Measurements from ENCODE around the gene MARCKS. TPM values are rescaled to one million over a fixed set of nuclear protein-coding genes. Genes with fewer than 3 reads are reported as not detected.

Gene MARCKS
- total RNA-seq, 1 experiment from 2014 or later, result 168 TPM

- no peak for DNase-seq (ENCODE audit: low read depth)
These were observed 3.9 kb upstream of the MARCKS start for GRCh38 chr6:113853252-113853651.

GRCh38 chr6:113854531-113855499, 2.3 kb upstream of the MARCKS start:
- DNase-seq (ENCODE audit: low read depth), result peak; percentile 93

DNA sequence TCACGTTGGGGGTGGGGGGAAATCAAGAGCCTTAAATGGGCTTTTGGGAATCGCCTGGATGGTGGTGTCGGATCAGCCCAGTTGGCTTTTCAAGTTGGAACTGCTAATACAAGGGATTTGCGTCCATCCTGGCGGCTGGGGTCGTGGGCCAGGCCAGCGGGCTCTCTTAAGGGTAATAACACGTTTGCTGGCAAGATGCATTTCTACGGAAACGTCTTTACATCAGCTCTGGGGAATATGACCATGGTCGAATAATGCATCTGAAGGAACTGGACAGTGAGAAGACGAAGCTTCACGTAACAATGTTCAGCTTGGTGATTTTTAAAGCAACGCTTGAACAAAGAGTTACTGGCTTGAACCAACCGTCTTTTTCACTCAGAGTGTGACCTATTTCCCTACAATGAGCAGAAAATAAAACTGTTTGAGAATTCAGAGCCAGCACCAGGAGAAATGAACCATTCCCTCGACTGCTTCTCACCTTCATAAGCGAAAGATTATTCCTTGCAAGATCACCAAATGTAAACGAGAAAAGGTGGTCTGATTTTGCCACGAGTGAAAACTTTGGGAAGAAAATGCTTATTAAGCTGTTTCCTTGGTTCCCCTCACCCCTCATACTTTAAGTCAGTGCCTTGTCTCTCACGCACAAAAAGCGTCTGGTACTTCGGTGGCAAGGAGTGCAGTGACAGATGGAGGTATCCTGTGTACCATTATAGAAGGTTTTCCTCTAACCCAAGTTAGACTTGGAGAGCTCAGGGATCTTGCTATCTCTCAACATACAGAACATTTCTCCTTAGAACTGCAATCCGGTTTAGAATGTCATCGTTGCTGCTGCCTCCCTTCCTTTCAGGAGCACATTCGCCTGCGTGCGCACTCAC, 1.4 kb upstream of the MARCKS start:
- peak; percentile 57 for DNase-seq (ENCODE audit: low read depth)

- DNase-seq (ENCODE audit: low read depth), result no peak
These were observed 845 bp upstream of the MARCKS start for GRCh38 chr6:113856375-113856624.

- DNase-seq (ENCODE audit: low read depth), result peak; percentile 47
These were observed 673 bp downstream of the MARCKS start for GRCh38 chr6:113857556-113858479.

DNA sequence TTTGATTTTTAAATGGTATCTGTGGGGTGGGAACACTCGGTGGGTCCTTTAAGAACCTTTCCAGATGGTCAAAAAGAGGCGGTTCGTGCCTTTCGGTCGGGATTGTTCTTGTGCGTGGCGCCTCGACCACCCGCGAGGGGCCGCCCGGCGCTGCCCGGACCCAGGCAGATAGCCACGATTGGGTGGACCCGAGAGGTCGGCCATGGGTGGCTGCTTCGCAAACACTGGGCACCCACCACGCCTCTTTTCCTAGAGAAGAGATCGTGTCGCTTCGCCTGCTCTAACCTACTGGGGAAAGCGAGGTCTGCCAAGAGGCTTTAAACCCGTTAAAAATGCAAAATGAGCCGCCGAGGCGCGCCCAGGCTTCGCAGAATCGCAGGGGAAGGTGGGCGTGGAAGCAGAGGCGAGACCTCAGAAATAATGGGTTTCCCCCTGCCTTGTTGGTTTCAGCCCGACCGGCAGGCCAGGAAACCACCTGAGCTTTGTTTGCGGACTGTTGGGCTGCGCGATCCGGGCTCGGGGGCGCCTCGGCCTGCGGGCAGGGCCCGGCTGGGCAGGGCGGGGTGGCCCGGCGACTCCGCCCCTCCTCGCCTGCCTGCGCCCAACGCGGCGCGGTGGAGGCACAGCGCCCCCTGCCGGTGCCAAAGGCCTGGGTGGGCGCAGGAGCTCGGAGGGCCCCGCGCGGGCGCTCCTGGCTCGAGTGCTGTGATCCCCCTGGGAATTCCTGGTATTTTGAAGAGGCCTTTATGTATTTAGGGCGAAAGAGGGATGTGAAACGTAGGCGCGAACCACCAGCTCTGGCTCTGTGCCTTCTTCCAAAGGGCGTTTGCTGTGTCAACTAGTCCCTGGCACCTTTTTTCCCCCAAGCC, 1.6 kb downstream of the MARCKS start:
- peak; percentile 91 for DNase-seq (ENCODE audit: low read depth)

DNA sequence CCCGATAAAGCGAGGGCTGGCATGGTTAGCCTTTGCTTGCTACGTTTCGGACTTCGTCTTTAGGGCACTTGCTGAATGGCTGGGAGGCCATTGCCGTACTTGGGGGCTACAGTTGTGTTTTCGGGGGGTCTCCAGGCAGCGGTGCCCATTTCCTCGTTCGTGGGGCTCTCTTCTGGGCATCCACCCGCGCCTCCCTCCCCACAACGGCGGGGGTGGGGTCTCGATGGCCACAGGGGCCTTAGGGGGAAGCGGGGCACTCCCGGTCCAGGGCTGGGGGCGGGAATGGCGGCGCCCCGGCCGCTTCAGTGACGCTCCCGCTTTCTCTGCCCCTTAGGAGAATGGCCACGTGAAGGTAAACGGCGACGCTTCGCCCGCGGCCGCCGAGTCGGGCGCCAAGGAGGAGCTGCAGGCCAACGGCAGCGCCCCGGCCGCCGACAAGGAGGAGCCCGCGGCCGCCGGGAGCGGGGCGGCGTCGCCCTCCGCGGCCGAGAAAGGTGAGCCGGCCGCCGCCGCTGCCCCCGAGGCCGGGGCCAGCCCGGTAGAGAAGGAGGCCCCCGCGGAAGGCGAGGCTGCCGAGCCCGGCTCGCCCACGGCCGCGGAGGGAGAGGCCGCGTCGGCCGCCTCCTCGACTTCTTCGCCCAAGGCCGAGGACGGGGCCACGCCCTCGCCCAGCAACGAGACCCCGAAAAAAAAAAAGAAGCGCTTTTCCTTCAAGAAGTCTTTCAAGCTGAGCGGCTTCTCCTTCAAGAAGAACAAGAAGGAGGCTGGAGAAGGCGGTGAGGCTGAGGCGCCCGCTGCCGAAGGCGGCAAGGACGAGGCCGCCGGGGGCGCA, 2.4 kb downstream of the MARCKS start:
- DNase-seq (ENCODE audit: low read depth), result no peak

DNA sequence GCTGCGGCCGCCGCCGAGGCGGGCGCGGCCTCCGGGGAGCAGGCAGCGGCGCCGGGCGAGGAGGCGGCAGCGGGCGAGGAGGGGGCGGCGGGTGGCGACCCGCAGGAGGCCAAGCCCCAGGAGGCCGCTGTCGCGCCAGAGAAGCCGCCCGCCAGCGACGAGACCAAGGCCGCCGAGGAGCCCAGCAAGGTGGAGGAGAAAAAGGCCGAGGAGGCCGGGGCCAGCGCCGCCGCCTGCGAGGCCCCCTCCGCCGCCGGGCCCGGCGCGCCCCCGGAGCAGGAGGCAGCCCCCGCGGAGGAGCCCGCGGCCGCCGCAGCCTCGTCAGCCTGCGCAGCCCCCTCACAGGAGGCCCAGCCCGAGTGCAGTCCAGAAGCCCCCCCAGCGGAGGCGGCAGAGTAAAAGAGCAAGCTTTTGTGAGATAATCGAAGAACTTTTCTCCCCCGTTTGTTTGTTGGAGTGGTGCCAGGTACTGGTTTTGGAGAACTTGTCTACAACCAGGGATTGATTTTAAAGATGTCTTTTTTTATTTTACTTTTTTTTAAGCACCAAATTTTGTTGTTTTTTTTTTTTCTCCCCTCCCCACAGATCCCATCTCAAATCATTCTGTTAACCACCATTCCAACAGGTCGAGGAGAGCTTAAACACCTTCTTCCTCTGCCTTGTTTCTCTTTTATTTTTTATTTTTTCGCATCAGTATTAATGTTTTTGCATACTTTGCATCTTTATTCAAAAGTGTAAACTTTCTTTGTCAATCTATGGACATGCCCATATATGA, 3.2 kb downstream of the MARCKS start:
- no peak for DNase-seq (ENCODE audit: low read depth)

GRCh38 chr6:113862112-113862511, 5.0 kb downstream of the MARCKS start:
- no peak for DNase-seq (ENCODE audit: low read depth)

GRCh38 chr6:113870917-113871316, 13.8 kb downstream of the MARCKS start:
- DNase-seq (ENCODE audit: low read depth), result no peak

- no peak for DNase-seq (ENCODE audit: low read depth)
These were observed 14.8 kb downstream of the MARCKS start for GRCh38 chr6:113871975-113872374.

- peak; percentile 78 for DNase-seq (ENCODE audit: low read depth)
These were observed 16.0 kb downstream of the MARCKS start for GRCh38 chr6:113873043-113873667.

DNA sequence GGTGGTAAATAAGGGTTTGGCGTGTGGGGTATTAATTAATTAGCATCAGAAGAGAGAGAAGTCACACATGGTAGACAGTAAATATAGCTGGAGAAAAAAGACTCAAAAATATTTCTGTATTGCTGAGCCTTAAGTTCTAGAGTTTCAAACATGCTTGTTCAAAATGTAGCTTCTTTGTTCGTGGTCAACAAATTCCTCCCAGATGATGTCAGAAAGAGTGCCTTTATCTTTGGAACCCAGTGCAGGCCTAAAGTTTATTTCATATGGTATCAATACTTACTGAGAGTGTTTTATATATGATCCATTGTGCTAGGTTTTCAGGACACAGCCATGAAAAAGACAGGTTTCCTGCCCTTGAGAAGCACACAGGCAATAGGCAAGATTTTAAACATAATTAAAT, 18.3 kb downstream of the MARCKS start:
- peak; percentile 56 for DNase-seq (ENCODE audit: low read depth)

- DNase-seq (ENCODE audit: low read depth), result peak; percentile 40
These were observed 19.6 kb downstream of the MARCKS start for GRCh38 chr6:113876695-113877094.

GRCh38 chr6:113879186-113880096, 22.3 kb downstream of the MARCKS start:
- peak; percentile 80 for DNase-seq (ENCODE audit: low read depth)

DNA sequence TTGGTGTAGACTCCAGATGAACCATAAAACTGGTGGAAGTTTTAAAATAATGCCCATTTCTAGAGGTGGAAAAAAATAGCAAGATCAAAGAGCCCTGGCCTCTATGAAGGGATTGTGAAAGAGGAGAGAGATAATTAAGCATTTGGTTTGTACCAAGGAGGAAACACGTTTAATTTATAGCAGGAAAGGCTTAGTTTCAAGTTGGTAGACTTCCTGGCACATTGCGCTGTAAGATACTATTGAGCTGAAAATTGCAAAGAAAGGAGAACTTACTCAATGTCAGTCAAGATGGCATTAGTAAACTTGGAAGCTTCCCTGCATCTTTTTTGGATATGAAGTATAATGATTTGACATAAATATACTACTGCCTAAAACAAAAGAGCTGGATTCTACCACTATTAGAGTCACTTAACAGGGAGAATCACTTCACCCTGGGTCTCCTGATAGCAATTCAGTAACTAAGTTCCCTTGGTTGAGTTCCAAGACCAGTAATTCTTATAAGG, 24.4 kb downstream of the MARCKS start:
- DNase-seq (ENCODE audit: low read depth), result no peak

GRCh38 chr6:113882336-113883022, 25.3 kb downstream of the MARCKS start:
- no peak for DNase-seq (ENCODE audit: low read depth)

Measured in RPMI7951 (cell line).